RWPE1 (cell line): ENCODE results near the gene AHCTF1.
"Not testable (repeated sequence)": the region's sequence is repeated elsewhere in the genome, so short reads cannot be mapped to it uniquely, and the experiment has no call there.

Source experiments
- CTCF ChIA-PET: fragments of 350-600 bp; sonication (Branson Sonifier 250); formaldehyde crosslinking; extraction: SDS; loops from one replicate; lab custom pipeline; 2021; lab: Yijun Ruan, JAX
- POLR2A ChIA-PET: fragments of 400-600 bp; formaldehyde crosslinking; extraction: SDS; loops from one replicate; lab custom pipeline; 2020; ENCODE audit warnings: antibody characterized with exemption; ENCODE audit not compliant: low non-redundant PET; lab: Yijun Ruan, JAX
- DNase-seq: peaks from one replicate; pipeline ENCODE4 v3.0.0; 2012; ENCODE audit warnings: low spot score
- H3K27ac ChIP-seq: fragments of 450-650 bp; 2 replicates; pipeline ENCODE4 v1.5.1; 2017
- TF ChIP-seq, protein P1 (sequence below): fragments of 450-650 bp; conservative IDR thresholded peaks from 2 replicates; pipeline ENCODE4 v1.5.1; 2017; ENCODE audit warnings: low read depth, mild to moderate bottlenecking

The AHCTF1 gene

DNA sequence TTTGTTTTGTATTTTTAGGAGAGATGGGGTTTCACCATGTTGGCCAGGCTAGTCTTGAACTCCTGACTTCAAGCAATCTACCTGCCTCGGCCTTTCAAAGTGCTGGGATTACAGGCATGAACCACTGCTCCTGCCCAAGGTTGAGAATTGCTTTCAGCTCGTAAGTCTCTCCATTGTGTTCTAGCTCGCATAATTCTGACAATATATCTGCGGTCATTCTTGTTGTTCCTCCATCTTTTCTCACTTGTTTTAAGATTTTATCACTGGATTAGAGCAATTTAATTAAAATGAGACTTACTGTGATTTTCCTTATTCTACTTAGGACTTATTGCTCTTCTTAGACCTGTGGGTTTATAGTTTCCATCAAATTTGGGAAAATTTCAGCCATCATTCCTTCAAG, 102.9 kb downstream of the AHCTF1 start:
- TF ChIP-seq, protein P1, sequence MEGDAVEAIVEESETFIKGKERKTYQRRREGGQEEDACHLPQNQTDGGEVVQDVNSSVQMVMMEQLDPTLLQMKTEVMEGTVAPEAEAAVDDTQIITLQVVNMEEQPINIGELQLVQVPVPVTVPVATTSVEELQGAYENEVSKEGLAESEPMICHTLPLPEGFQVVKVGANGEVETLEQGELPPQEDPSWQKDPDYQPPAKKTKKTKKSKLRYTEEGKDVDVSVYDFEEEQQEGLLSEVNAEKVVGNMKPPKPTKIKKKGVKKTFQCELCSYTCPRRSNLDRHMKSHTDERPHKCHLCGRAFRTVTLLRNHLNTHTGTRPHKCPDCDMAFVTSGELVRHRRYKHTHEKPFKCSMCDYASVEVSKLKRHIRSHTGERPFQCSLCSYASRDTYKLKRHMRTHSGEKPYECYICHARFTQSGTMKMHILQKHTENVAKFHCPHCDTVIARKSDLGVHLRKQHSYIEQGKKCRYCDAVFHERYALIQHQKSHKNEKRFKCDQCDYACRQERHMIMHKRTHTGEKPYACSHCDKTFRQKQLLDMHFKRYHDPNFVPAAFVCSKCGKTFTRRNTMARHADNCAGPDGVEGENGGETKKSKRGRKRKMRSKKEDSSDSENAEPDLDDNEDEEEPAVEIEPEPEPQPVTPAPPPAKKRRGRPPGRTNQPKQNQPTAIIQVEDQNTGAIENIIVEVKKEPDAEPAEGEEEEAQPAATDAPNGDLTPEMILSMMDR: no peak
- no peak for DNase-seq
- POLR2A ChIA-PET: no interaction called here
- CTCF ChIA-PET: no interaction called here
- H3K27ac ChIP-seq: no peak overlapping the region

DNA sequence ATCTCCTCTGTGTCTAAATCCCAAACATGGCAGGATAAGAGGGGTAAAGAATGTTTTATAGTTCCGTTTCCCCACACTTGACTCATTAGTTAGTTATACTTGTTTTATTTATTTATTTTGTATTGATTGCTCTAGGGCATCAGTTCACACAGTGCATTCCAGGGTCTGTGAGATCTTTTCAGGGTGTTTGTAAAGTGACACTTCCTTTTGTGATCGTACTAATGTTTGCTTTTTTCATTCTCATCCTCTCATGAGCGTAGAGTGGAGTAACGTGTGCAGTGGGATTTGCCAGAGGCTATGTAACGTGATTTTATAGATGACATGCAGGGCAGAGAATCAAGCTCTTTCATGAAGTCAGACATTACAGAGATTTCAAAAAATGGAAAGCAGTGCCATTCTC, 104.4 kb downstream of the AHCTF1 start:
- POLR2A ChIA-PET: interaction anchor here (0.5 kb wide), 1 partner anchor 28 kb away, joined by 4 read pairs; no protein-coding TSS in a partner anchor
- H3K27ac ChIP-seq: no peak overlapping the region
- CTCF ChIA-PET: no interaction called here
- TF ChIP-seq, protein P1: no peak
- no peak for DNase-seq

DNA sequence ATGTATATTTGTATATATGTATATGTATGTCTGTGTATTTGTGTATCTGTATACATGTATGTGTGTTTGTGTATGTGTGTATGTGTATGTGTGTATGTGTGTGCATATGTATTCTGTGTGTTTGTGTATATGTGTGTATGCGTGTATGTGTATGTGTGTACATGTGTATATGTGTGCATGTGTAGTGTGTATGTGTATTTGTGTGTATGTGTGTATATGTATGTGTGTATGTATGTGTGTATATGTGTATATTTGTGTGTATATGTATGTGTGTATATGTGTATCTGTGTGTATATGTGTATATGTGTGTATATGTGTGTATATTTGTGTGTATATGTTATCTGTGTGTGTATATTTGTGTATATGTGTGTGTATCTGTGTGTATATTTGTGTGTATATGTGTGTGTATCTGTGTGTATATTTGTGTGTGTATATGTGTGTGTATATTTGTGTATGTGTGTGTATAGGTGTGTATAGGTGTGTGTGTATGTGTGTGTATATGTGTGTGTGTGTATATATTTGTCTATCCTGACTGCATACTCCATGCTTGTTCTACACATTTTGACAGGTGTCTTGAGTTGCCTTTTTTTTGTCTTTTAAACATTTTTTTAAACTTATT, 106.1 kb downstream of the AHCTF1 start:
- H3K27ac ChIP-seq: no peak overlapping the region
- POLR2A ChIA-PET: no interaction called here
- CTCF ChIA-PET: interaction anchor here (0.6 kb wide), 1 partner anchor 103 kb away, joined by 4 read pairs; no protein-coding TSS in a partner anchor
- TF ChIP-seq, protein P1: no peak
- no peak for DNase-seq

DNA sequence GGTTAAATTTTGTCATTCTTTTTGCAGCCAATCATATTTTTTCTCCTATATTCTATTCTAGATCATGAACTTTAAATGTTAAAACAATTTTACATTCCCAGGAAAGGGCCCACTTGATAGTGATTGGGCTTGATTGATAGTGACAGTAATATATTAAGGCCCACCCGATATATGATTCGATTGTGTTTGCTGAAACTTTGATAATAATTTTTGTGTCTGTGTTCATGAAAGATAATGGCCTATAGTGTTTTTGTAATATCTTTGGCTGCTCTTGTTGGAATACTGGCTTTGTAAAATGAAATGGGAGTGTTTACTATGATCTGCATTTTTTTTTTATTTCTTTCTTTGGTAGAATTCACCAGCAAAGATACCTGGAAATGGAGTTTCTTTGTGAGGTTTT, 107.2 kb downstream of the AHCTF1 start:
- CTCF ChIA-PET: interaction anchor here (0.6 to 0.7 kb wide), 3 partner anchors 49 to 310 kb away, joined by 3 to 4 read pairs (median 3); no protein-coding TSS in a partner anchor

DNA sequence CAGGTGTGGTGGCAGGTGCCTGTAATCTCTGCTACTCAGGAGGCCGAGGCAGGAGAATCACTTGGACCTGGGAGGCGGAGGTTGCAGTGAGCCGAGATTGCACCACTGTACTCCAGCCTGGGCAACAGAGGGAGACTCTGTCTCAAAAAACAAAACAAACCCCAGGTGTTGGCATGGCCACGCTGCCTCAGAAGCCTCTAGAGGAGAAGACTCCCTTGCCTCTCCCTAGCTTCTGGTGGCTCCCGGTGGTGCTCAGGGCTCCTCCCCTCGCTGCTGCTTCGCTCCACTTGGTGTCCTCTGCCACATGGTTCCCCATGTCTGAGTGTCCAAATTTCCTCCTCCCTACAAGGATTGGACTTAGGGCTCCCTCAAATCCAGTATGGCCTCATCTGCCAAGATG, 109.6 kb downstream of the AHCTF1 start:
- DNase-seq, H3K27ac ChIP-seq, CTCF ChIA-PET, POLR2A ChIA-PET: not testable (repeated sequence)

More for the DNA sequence above, 107.2 kb downstream of the AHCTF1 start:
- no peak for DNase-seq
- POLR2A ChIA-PET: no interaction called here
- H3K27ac ChIP-seq: no peak overlapping the region
- TF ChIP-seq, protein P1: no peak

DNA sequence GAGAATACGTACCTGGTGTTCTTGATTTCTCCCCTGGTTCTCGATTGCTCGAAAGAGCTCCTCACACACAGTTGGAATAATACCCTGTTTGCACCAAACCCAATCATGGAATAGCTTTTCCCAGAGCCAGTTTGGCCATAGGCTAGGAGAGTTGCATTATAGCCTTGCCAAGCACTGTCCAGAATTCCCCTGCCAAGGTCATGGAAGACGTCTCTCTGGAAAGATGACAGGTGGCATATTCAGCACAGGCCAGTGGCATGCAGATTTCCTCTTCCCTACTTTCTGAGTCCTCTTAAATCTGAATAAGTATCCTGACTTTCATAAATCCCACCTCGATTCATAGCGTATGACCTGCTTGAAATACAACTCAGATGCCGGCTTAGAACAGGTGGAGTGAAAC, 111.1 kb downstream of the AHCTF1 start:
- ChIA-PET POLR2A (no interaction called here), CTCF (no interaction called here)
- no peak for DNase-seq
- TF ChIP-seq, protein P1: no peak
- no peak overlapping the region for H3K27ac ChIP-seq

DNA sequence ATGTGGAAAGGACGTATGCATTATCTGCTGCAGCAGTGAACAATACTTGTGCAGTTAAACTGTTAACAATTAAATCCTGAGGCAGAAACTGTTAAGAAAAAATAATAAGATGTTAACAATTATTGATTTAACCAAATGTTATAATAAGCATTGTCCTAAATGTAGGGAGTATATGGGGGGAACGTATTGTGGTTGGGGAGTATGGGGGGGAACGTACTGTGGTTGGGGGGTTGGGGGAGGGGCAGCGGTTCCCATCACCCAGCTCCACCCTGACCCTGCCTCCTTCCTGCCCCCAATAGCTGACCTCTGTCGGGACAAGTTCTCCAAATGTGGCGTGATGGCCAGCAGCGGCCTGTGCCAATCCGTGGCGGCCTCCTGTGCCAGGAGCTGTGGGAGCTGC, 114.0 kb downstream of the AHCTF1 start:
- DNase-seq, H3K27ac ChIP-seq, CTCF ChIA-PET, POLR2A ChIA-PET: not testable (repeated sequence)
